Measurements from ENCODE around the gene CORO1A. TPM values are rescaled to one million over a fixed set of nuclear protein-coding genes. Genes with fewer than 3 reads are reported as not detected.

CORO1A gene
- total RNA-seq, 1 donor from 2014 or later: 0.97 TPM

- TF ChIP-seq, protein P1, sequence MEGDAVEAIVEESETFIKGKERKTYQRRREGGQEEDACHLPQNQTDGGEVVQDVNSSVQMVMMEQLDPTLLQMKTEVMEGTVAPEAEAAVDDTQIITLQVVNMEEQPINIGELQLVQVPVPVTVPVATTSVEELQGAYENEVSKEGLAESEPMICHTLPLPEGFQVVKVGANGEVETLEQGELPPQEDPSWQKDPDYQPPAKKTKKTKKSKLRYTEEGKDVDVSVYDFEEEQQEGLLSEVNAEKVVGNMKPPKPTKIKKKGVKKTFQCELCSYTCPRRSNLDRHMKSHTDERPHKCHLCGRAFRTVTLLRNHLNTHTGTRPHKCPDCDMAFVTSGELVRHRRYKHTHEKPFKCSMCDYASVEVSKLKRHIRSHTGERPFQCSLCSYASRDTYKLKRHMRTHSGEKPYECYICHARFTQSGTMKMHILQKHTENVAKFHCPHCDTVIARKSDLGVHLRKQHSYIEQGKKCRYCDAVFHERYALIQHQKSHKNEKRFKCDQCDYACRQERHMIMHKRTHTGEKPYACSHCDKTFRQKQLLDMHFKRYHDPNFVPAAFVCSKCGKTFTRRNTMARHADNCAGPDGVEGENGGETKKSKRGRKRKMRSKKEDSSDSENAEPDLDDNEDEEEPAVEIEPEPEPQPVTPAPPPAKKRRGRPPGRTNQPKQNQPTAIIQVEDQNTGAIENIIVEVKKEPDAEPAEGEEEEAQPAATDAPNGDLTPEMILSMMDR (IDR thresholded peaks at IDR 0.05): no peak
- H3K27me3 Mint-ChIP-seq (ENCODE audit: unreplicated experiment): peaks cover 6% of the 10 kb centered on the region
- no peaks in the 10 kb centered on the region for H3K4me1 Mint-ChIP-seq (ENCODE audit: unreplicated experiment)
- H3K9me3 Mint-ChIP-seq (ENCODE audit: unreplicated experiment): no peaks in the 10 kb centered on the region
- no peak for DNase-seq (ENCODE audit: extremely low spot score, unreplicated experiment)
- H3K27ac Mint-ChIP-seq (ENCODE audit: unreplicated experiment): no peak overlapping the region
- H3K36me3 Mint-ChIP-seq (ENCODE audit: unreplicated experiment): no peaks in the 10 kb centered on the region
- H3K4me3 Mint-ChIP-seq (ENCODE audit: unreplicated experiment): no peak overlapping the region
These were observed 41.7 kb upstream of the CORO1A start for GRCh38 chr16:30141750-30142149.

- TF ChIP-seq, protein P1 (IDR thresholded peaks at IDR 0.05): no peak
- Mint-ChIP-seq H3K4me1 (ENCODE audit: unreplicated experiment) (no peaks in the 10 kb centered on the region), H3K9me3 (ENCODE audit: unreplicated experiment) (no peaks in the 10 kb centered on the region), H3K27me3 (ENCODE audit: unreplicated experiment) (peaks cover 4% of the 10 kb centered on the region), H3K4me3 (ENCODE audit: unreplicated experiment) (no peak overlapping the region), H3K27ac (ENCODE audit: unreplicated experiment) (no peak overlapping the region), H3K36me3 (ENCODE audit: unreplicated experiment) (no peaks in the 10 kb centered on the region)
- no peak for DNase-seq (ENCODE audit: extremely low spot score, unreplicated experiment)
These were observed 40.6 kb upstream of the CORO1A start for GRCh38 chr16:30142672-30143346.

DNA sequence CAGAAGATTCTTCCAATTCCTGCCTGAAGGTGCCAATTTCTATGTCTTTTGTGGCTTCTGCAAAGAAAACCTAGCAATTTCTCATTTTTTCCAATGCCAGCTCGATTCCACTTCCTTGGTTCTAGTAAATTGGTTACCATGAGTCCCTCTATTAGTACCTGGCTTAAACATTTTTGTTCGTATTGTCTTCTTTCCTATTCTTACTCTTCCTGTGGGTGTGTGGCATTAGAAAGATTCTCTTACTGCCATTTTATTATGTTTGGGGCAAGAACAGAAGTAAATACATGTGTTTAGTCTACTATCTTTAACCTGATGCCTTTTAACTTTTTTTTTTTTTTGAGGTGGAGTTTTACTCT, 40.1 kb upstream of the CORO1A start:
- DNase-seq (ENCODE audit: extremely low spot score, unreplicated experiment): no peak
- Mint-ChIP-seq H3K27ac (ENCODE audit: unreplicated experiment) (no peak overlapping the region), H3K9me3 (ENCODE audit: unreplicated experiment) (no peaks in the 10 kb centered on the region), H3K36me3 (ENCODE audit: unreplicated experiment) (no peaks in the 10 kb centered on the region), H3K4me1 (ENCODE audit: unreplicated experiment) (no peaks in the 10 kb centered on the region), H3K27me3 (ENCODE audit: unreplicated experiment) (peaks cover 4% of the 10 kb centered on the region), H3K4me3 (ENCODE audit: unreplicated experiment) (no peak overlapping the region)
- TF ChIP-seq, protein P1 (IDR thresholded peaks at IDR 0.05): no peak

GRCh38 chr16:30144017-30144416, 39.4 kb upstream of the CORO1A start:
- no peaks in the 10 kb centered on the region for H3K4me1 Mint-ChIP-seq (ENCODE audit: unreplicated experiment)
- H3K9me3 Mint-ChIP-seq (ENCODE audit: unreplicated experiment): no peaks in the 10 kb centered on the region
- no peak for DNase-seq (ENCODE audit: extremely low spot score, unreplicated experiment)
- TF ChIP-seq, protein P1 (IDR thresholded peaks at IDR 0.05): no peak
- peaks cover 4% of the 10 kb centered on the region for H3K27me3 Mint-ChIP-seq (ENCODE audit: unreplicated experiment)
- H3K36me3 Mint-ChIP-seq (ENCODE audit: unreplicated experiment): no peaks in the 10 kb centered on the region
- H3K4me3 Mint-ChIP-seq (ENCODE audit: unreplicated experiment): no peak overlapping the region
- no peak overlapping the region for H3K27ac Mint-ChIP-seq (ENCODE audit: unreplicated experiment)

- DNase-seq (ENCODE audit: extremely low spot score, unreplicated experiment): no peak
- Mint-ChIP-seq H3K27me3 (ENCODE audit: unreplicated experiment) (peaks cover 4% of the 10 kb centered on the region), H3K27ac (ENCODE audit: unreplicated experiment) (no peak overlapping the region), H3K36me3 (ENCODE audit: unreplicated experiment) (peaks cover 3% of the 10 kb centered on the region), H3K9me3 (ENCODE audit: unreplicated experiment) (peaks cover 8% of the 10 kb centered on the region), H3K4me1 (ENCODE audit: unreplicated experiment) (no peaks in the 10 kb centered on the region), H3K4me3 (ENCODE audit: unreplicated experiment) (no peak overlapping the region)
- TF ChIP-seq, protein P1 (IDR thresholded peaks at IDR 0.05): no peak
These were observed 38.5 kb upstream of the CORO1A start for GRCh38 chr16:30144917-30145316.
